Natural killer cell treated with Interleukin-12 subunit alpha and Interleukin-12 subunit beta and Interleukin-15 and Interleukin-18, amount 100 ng/mL, for 72 hours (primary cell): ENCODE results near the gene PPARD. TPM values are rescaled to one million over a fixed set of nuclear protein-coding genes. Genes with fewer than 3 reads are reported as not detected.

ENCODE experiments used
- ATAC-seq, 2 donors: fragments of 150-1000 bp; cut with Tn5 transposase in 1 of 2; sonication (Bioruptor Pico), chemical (Tn5 transposase) in 1 of 2; 2 replicates each; pipeline ENCODE4 v1.10.0; 2021
- DNase-seq: peaks from one replicate; pipeline ENCODE4 v3.0.0; 2022; ENCODE audit warnings: low spot score
- H3K27ac Mint-ChIP-seq, 2 donors: 1 replicate in 1 of 2; 2 replicates in 1 of 2; pipeline ENCODE4 v1.8.0; 2022; ENCODE audit warnings: mixed read lengths in 2 of 2, mild to moderate bottlenecking in 1 of 2, moderate library complexity in 1 of 2
- H3K27me3 Mint-ChIP-seq, 2 donors: 1 replicate in 1 of 2; 2 replicates in 1 of 2; pipeline ENCODE4 v1.8.0; 2022; ENCODE audit warnings: mixed read lengths in 2 of 2
- H3K36me3 Mint-ChIP-seq: one replicate; pipeline ENCODE4 v1.8.0; 2022; ENCODE audit warnings: mixed read lengths
- H3K4me1 Mint-ChIP-seq, 2 donors: 1 replicate in 1 of 2; 2 replicates in 1 of 2; pipeline ENCODE4 v1.8.0; 2022; ENCODE audit warnings: low read depth in 2 of 2, mixed read lengths in 2 of 2, mild to moderate bottlenecking in 1 of 2
- H3K4me3 Mint-ChIP-seq: one replicate; pipeline ENCODE4 v1.8.0; 2022; ENCODE audit warnings: mixed read lengths
- H3K9me3 Mint-ChIP-seq: 2 replicates; pipeline ENCODE4 v1.8.0; 2022; ENCODE audit warnings: mixed read lengths
- total RNA-seq, 2 donors: library from RNA; stranded (reverse); gene quantifications; one replicate each; pipeline ENCODE4 v1.2.3, GENCODE V29; 2022

Gene PPARD
- total RNA-seq, 2 donors from 2014 or later = 19.6 to 19.9 TPM

DNA sequence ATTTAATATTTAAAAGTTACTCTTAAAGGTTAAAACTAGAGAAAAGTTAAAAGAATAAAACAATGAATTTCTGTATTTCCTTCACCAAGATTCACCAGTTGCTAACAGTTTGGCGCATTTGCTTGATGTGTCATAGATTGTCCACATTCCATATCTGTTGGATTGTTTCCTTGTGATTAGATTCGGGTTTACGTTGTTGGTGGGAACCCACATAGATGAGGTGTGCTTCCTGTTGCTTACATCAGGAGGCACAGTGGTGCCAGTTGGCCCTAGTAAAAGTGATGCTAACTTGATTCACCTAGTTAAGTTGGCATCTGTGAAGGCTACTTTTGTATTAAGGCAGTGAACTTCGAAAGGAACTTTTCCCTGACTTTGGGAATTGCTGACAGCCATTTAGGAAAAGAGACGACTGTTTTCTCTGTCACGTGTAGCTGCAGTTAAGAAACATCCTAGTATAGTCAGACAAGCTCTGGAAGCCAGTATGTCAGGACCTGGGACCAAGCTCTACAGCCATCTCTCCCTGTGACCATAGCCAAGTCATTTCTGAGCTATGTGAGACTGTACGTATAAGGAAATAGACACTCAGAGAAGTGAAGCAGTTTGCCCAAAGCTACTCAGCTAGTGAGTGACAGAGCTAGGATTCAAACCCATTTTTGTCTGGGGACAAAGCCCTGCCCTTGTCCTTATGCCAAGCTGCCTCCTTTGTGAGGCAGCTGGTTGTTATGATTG, 49.0 kb downstream of the PPARD start:
- Mint-ChIP-seq H3K36me3 (no peaks in the 10 kb centered on the region), H3K4me3 (no peak overlapping the region), H3K27ac (peak overlapping the region in 1 of 2 donors; percentile 53), H3K4me1 (peaks cover 30 to 39% of the 10 kb centered on the region in 2 donors), H3K9me3 (no peaks in the 10 kb centered on the region), H3K27me3 (no peaks in the 10 kb centered on the region)
- DNase-seq (no peak), ATAC-seq (no peak)

DNA sequence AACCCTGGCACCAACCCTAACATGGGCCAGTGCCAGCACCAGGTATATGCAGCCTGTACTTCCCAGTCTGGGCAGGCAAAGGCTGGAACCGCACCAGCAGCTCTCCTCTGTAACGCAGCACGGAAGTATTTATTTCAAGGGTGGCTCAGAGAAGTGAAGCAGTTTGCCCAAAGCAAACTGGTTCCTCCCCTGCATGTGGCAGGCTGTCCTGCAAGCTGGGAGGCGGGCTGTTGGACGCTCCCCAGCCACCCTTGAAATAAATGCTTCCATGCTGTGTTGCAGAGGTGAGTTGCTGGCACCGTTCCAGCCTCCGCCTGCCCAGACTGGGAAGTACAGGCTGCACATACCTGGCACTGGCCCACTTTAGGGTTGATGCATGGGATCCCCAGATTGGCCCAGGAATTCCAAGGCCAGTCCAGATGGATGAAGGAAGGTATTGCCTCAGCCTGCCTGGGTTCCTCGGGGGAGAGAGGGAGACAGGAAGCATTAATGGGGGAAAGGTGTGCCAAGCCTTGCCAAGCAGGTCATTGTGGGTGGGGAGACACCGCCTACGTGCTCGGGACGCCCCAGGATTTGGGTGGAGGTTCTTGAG, 49.8 kb downstream of the PPARD start:
- H3K36me3 Mint-ChIP-seq = no peaks in the 10 kb centered on the region
- ATAC-seq (no peak), DNase-seq (peak; percentile 50)
- H3K4me3 Mint-ChIP-seq = no peak overlapping the region
- H3K27ac Mint-ChIP-seq = no peak overlapping the region
- H3K27me3 Mint-ChIP-seq = no peaks in the 10 kb centered on the region
- H3K9me3 Mint-ChIP-seq = no peaks in the 10 kb centered on the region
- H3K4me1 Mint-ChIP-seq = peaks cover 32 to 39% of the 10 kb centered on the region in 2 donors

DNA sequence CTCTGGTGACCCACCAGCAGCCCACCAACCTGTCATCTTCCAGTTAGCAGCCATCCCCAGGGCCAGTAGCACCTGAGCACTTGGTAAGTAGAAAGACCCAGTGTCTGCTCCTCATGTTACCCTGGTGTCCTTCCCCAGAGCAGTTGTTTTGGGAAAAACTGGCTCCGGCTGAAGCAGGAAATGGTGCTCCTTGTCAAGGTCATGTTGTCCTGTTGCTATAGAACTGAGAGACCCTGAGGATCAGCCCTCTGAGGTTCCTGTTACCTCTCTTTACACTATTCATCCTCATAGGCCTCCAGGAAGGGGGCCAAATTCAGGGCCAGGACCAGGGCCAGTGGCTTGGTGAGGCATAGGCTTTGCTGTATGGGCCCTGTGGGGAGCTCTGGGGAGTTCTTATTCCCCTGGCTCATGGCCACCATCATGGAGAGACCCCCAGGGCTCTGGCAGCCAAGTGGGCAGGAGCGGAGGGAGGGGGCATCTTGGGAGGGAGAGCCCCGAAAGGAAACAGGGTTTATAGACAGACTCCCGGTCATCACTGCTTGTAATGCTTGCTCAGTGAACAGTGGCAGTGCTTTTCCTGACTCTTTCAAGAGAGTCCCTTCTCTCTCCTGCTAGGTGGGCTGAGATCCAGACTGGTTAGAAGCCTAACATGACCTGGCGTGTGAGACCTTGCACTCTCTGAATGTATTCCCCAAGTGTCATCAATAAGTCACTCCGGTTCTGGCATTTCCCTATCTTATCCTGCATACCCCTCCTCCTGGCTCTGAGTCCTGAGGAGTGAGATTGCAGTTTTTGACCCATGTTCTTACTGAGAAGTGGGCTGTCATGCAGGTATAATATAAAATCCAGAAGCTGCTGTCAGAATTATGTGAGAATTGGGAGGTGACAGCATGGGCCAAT, 50.7 kb downstream of the PPARD start:
- Mint-ChIP-seq H3K4me1 (peaks cover 33 to 38% of the 10 kb centered on the region in 2 donors), H3K27ac (peak overlapping the region; percentile 79 to 90), H3K27me3 (no peaks in the 10 kb centered on the region), H3K9me3 (no peaks in the 10 kb centered on the region), H3K36me3 (no peaks in the 10 kb centered on the region), H3K4me3 (no peak overlapping the region)
- DNase-seq = peak; percentile 44
- no peak for ATAC-seq

GRCh38 chr6:35396991-35397390, 54.6 kb downstream of the PPARD start:
- peaks cover 30 to 36% of the 10 kb centered on the region in 2 donors for H3K4me1 Mint-ChIP-seq
- H3K27me3 Mint-ChIP-seq = no peaks in the 10 kb centered on the region
- ATAC-seq = no peak
- H3K9me3 Mint-ChIP-seq = no peaks in the 10 kb centered on the region
- DNase-seq = no peak
- H3K27ac Mint-ChIP-seq = peak overlapping the region in 1 of 2 donors; percentile 21
- no peak overlapping the region for H3K4me3 Mint-ChIP-seq
- no peaks in the 10 kb centered on the region for H3K36me3 Mint-ChIP-seq

- no peak overlapping the region for H3K4me3 Mint-ChIP-seq
- no peaks in the 10 kb centered on the region for H3K9me3 Mint-ChIP-seq
- no peak for ATAC-seq
- DNase-seq = no peak
- H3K27me3 Mint-ChIP-seq = no peaks in the 10 kb centered on the region
- peaks cover 34 to 39% of the 10 kb centered on the region in 2 donors for H3K4me1 Mint-ChIP-seq
- H3K36me3 Mint-ChIP-seq = no peaks in the 10 kb centered on the region
- H3K27ac Mint-ChIP-seq = peak overlapping the region; percentile 2 to 21
Observed at GRCh38 chr6:35397806-35398418, 55.6 kb downstream of the PPARD start.

GRCh38 chr6:35398526-35398925, 56.2 kb downstream of the PPARD start:
- H3K4me3 Mint-ChIP-seq = no peak overlapping the region
- H3K27me3 Mint-ChIP-seq = no peaks in the 10 kb centered on the region
- peaks cover 34 to 35% of the 10 kb centered on the region in 2 donors for H3K4me1 Mint-ChIP-seq
- DNase-seq (no peak), ATAC-seq (no peak)
- H3K36me3 Mint-ChIP-seq = no peaks in the 10 kb centered on the region
- no peaks in the 10 kb centered on the region for H3K9me3 Mint-ChIP-seq
- H3K27ac Mint-ChIP-seq = peak overlapping the region in 1 of 2 donors; percentile 21

DNA sequence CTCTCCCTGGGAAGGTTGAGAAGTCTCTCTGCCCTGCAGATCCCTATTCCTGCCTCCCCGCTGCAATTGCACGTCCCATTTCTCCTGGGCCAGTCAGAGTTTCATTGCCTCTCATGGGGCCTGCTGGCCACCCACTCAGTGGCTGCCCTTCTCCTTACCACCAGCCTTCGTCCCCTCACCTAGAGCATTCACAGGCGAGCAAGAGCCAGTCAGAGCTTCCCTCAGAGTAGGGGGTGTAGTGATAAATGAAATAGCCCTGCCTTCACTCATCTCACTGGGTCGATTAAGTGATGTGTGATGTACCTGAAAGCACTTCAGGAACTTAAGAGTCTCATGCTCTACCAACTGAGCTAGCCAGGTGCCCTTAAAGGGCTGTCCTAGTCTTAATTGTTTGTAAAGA, 57.8 kb downstream of the PPARD start:
- no peaks in the 10 kb centered on the region for H3K27me3 Mint-ChIP-seq
- H3K36me3 Mint-ChIP-seq = no peaks in the 10 kb centered on the region
- H3K9me3 Mint-ChIP-seq = no peaks in the 10 kb centered on the region
- no peak overlapping the region for H3K4me3 Mint-ChIP-seq
- no peak overlapping the region for H3K27ac Mint-ChIP-seq
- DNase-seq (no peak), ATAC-seq (no peak)
- H3K4me1 Mint-ChIP-seq = peaks cover 23% of the 10 kb centered on the region in 2 donors

- Mint-ChIP-seq H3K4me3 (no peak overlapping the region), H3K36me3 (no peaks in the 10 kb centered on the region), H3K27me3 (no peaks in the 10 kb centered on the region), H3K4me1 (peaks cover 18 to 19% of the 10 kb centered on the region in 2 donors), H3K9me3 (no peaks in the 10 kb centered on the region), H3K27ac (no peak overlapping the region)
- ATAC-seq = no peak
- DNase-seq = no peak
Observed at GRCh38 chr6:35400901-35401311, 58.5 kb downstream of the PPARD start.

DNA sequence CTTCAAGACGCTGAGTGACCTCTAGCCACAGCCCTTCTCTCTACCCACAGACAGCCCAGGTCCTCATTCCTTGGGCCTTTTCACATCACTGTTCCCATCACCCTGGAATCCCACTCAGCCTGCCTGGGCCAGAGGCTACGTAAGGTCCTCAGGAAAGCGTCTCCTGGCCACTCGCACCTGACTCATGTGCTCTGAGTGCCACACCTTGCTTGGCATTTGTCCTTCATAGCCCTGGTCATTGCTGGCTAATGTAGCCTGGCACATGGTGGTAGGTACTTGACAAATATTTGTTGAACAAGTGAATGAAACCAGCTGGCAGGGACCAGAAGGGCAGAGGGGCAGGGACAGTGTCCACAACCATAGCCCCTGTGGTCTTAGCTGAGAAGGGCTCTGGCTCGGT, 59.2 kb downstream of the PPARD start:
- DNase-seq (no peak), ATAC-seq (no peak)
- H3K4me1 Mint-ChIP-seq = peaks cover 18 to 19% of the 10 kb centered on the region in 2 donors
- no peaks in the 10 kb centered on the region for H3K36me3 Mint-ChIP-seq
- H3K9me3 Mint-ChIP-seq = no peaks in the 10 kb centered on the region
- no peaks in the 10 kb centered on the region for H3K27me3 Mint-ChIP-seq
- peak overlapping the region in 1 of 2 donors; percentile 64 for H3K27ac Mint-ChIP-seq
- H3K4me3 Mint-ChIP-seq = peak overlapping the region; percentile 15

DNA sequence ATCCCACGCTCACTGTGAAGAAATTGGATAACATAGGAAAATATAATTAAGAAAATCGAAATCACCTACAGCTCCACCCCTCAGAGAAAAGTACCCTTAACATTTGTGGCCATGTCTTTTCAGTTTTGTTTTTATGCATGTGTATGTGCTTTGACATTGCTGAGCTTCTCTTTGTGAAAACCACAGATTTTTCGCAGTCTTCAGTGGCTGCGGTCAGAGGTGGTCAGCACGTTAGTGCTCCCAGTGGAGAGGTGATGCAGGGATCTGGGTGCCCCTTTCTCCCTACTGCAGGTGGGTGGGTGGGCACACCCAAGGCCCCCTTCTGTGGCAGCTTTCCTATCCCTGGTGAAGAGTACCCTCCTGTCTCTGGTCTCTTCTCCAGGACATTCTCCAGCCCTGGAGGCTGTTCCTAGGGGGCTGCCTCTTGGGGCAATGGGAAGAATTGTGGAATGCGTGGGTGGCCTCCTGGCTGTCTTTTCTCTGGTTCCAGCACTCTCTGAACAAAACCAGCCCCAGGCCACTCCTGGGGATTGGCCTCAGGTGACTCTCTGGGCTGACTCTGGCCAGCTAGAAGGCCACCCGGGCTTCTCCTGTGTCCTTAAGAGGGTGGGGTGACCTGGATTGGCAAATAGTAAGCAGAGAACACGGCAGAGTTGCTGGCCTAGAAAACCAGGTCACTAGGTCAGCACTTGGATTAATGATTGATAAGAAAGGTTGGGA, 59.9 kb downstream of the PPARD start:
- Mint-ChIP-seq H3K27ac (peak overlapping the region in 1 of 2 donors; percentile 64), H3K36me3 (no peaks in the 10 kb centered on the region), H3K27me3 (no peaks in the 10 kb centered on the region), H3K4me1 (peaks cover 16 to 19% of the 10 kb centered on the region in 2 donors), H3K4me3 (no peak overlapping the region), H3K9me3 (no peaks in the 10 kb centered on the region)
- ATAC-seq (peak; percentile 46 to 49), DNase-seq (no peak)

DNA sequence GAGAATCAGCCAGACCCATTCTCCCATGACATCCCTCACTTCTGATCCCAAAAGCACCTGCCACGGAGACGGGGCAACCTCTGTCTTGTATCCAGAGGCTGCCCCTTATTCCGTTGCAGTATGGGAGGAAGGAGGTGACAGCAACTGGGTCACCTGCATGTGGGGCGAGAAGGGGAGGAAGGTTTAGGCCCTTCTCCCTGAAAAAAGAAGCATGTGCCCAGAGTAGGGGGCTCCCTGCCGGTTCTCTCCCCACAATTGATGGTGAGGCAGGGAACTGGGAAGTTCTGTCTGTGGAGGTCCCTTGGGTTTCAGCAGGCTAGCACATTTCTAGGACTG, 60.5 kb downstream of the PPARD start:
- H3K4me1 Mint-ChIP-seq = peaks cover 16 to 19% of the 10 kb centered on the region in 2 donors
- ATAC-seq (no peak), DNase-seq (no peak)
- H3K36me3 Mint-ChIP-seq = no peaks in the 10 kb centered on the region
- H3K4me3 Mint-ChIP-seq = no peak overlapping the region
- H3K27ac Mint-ChIP-seq = peak overlapping the region in 1 of 2 donors; percentile 64
- H3K9me3 Mint-ChIP-seq = no peaks in the 10 kb centered on the region
- no peaks in the 10 kb centered on the region for H3K27me3 Mint-ChIP-seq

GRCh38 chr6:35403544-35404442, 61.4 kb downstream of the PPARD start:
- Mint-ChIP-seq H3K36me3 (no peaks in the 10 kb centered on the region), H3K27ac (peak overlapping the region in 1 of 2 donors; percentile 3), H3K27me3 (no peaks in the 10 kb centered on the region), H3K9me3 (no peaks in the 10 kb centered on the region), H3K4me1 (peaks cover 10 to 19% of the 10 kb centered on the region in 2 donors), H3K4me3 (no peak overlapping the region)
- no peak for ATAC-seq
- DNase-seq = no peak
